ENCODE results near the gene SELP. TPM values are rescaled to one million over a fixed set of nuclear protein-coding genes. Genes with fewer than 3 reads are reported as not detected.

Gene SELP
- polyA plus RNA-seq (2012; rRNA removed) = not detected in 2 replicates
- not detected in 2 replicates for polyA plus RNA-seq (2012; cell fraction: cytosol; rRNA removed)
- not detected in 2 replicates for polyA plus RNA-seq (2012; cell fraction: nucleus; rRNA removed)

GRCh38 chr1:169630006-169630405 lies at the start of gene SELP:
TSS of gene SELP (minus strand) at chr1:169630124. CDS start at chr1:169630074, 50 bp downstream.
- H3K9me2 ChIP-seq = no peaks in the 10 kb centered on the region
- H3F3A ChIP-seq (replicated peaks; ENCODE audit: insufficient read depth) = no peaks in the 10 kb centered on the region
- TF ChIP-seq CHD2 (IDR thresholded peaks at IDR 0.05; ENCODE audit: low read length, partially characterized antibody) (no peak), CTCF (IDR thresholded peaks at IDR 0.05) (no peak), NRF1 (IDR thresholded peaks at IDR 0.05; ENCODE audit: low read depth, low read length) (no peak)
- no peaks in the 10 kb centered on the region for H4K20me1 ChIP-seq (ENCODE audit: insufficient read depth)
- H3K4me3 ChIP-seq (ENCODE audit: low read depth in 2 of 2, low read length in 1 of 2) = no peak within 1 kb of the TSS
- no peaks in the 10 kb centered on the region for H3K4me1 ChIP-seq (ENCODE audit: control insufficient read depth in 1 of 2, insufficient read depth in 2 of 2, low read depth in 1 of 2, low read length in 1 of 2)
- H3K9ac ChIP-seq = no peak within 1 kb of the TSS
- DNase-seq = no peak
- H2AFZ ChIP-seq (ENCODE audit: low read depth) = no peak within 1 kb of the TSS
- 46% methylated on average over 1 of the region's 1 CpG for WGBS (ENCODE audit: low lambda C conversion rate)
- POLR2A ChIA-PET = no interaction called here
- no peak within 1 kb of the TSS for H3K4me2 ChIP-seq
- peaks cover 20% of the 10 kb centered on the region for H3K27me3 ChIP-seq (ENCODE audit: insufficient read depth)
- H3K9me3 ChIP-seq = peaks cover 7% of the 10 kb centered on the region; the same call in 1 of the 2 replicates
- no peaks in the 10 kb centered on the region for H3K79me2 ChIP-seq (ENCODE audit: insufficient read depth)
- no peaks in the 10 kb centered on the region for H3K36me3 ChIP-seq (replicated peaks in 1 of 2; ENCODE audit: control insufficient read depth in 1 of 2, insufficient read depth in 2 of 2, low read length in 1 of 2)
- CTCF ChIA-PET = no interaction called here
- H3K27ac ChIP-seq (ENCODE audit: low read depth in 2 of 2, low read length in 1 of 2) = no peak within 1 kb of the TSS

- no peak overlapping the region for H2AFZ ChIP-seq (ENCODE audit: low read depth)
- ChIA-PET POLR2A (no interaction called here), CTCF (no interaction called here)
- no peaks in the 10 kb centered on the region for H3K79me2 ChIP-seq (ENCODE audit: insufficient read depth)
- no peak overlapping the region for H3K4me2 ChIP-seq
- no peaks in the 10 kb centered on the region for H3K36me3 ChIP-seq (replicated peaks in 1 of 2; ENCODE audit: control insufficient read depth in 1 of 2, insufficient read depth in 2 of 2, low read length in 1 of 2)
- no peaks in the 10 kb centered on the region for H4K20me1 ChIP-seq (ENCODE audit: insufficient read depth)
- TF ChIP-seq RFX5 (IDR thresholded peaks at IDR 0.05; ENCODE audit: low read length) (no peak), IRF3 (IDR thresholded peaks at IDR 0.05; ENCODE audit: low read depth, low read length) (no peak), TAF1 (IDR thresholded peaks at IDR 0.05; ENCODE audit: borderline replicate concordance, low read depth, low read length) (no peak), FOSL2 (IDR thresholded peaks at IDR 0.05; ENCODE audit: borderline replicate concordance, low read depth) (no peak), EZH2phosphoT487 (IDR thresholded peaks at IDR 0.05; ENCODE audit: borderline replicate concordance, low read depth) (no peak), NRF1 (IDR thresholded peaks at IDR 0.05; ENCODE audit: low read depth, low read length) (no peak), FOXM1 (IDR thresholded peaks at IDR 0.05; ENCODE audit: low read depth) (no peak), MAX (IDR thresholded peaks at IDR 0.05; ENCODE audit: low read depth) (no peak), EP300 (IDR thresholded peaks at IDR 0.05; ENCODE audit: borderline replicate concordance in 1 of 2, low read depth in 1 of 2, low read length in 1 of 2) (no peak), JUND (IDR thresholded peaks at IDR 0.05) (no peak), ELF1 (IDR thresholded peaks at IDR 0.05) (no peak), NFIC (IDR thresholded peaks at IDR 0.05; ENCODE audit: borderline replicate concordance) (no peak), YY1 (IDR thresholded peaks at IDR 0.05; ENCODE audit: low read depth) (no peak), USF2 (IDR thresholded peaks at IDR 0.05; ENCODE audit: borderline replicate concordance, low read depth, low read length) (no peak), TEAD4 (IDR thresholded peaks at IDR 0.05; ENCODE audit: borderline replicate concordance, insufficient read depth) (no peak), RXRA (IDR thresholded peaks at IDR 0.05; ENCODE audit: borderline replicate concordance, low read depth) (no peak), GATA2 (CRISPR knock-in tag; IDR thresholded peaks at IDR 0.05) (no peak)
- TF ChIP-seq, protein P1, sequence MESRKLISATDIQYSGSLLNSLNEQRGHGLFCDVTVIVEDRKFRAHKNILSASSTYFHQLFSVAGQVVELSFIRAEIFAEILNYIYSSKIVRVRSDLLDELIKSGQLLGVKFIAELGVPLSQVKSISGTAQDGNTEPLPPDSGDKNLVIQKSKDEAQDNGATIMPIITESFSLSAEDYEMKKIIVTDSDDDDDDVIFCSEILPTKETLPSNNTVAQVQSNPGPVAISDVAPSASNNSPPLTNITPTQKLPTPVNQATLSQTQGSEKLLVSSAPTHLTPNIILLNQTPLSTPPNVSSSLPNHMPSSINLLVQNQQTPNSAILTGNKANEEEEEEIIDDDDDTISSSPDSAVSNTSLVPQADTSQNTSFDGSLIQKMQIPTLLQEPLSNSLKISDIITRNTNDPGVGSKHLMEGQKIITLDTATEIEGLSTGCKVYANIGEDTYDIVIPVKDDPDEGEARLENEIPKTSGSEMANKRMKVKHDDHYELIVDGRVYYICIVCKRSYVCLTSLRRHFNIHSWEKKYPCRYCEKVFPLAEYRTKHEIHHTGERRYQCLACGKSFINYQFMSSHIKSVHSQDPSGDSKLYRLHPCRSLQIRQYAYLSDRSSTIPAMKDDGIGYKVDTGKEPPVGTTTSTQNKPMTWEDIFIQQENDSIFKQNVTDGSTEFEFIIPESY (IDR thresholded peaks at IDR 0.05; ENCODE audit: borderline replicate concordance, low read depth) = no peak
- H3K4me1 ChIP-seq (ENCODE audit: control insufficient read depth in 1 of 2, insufficient read depth in 2 of 2, low read depth in 1 of 2, low read length in 1 of 2) = no peaks in the 10 kb centered on the region
- DNase-seq = no peak
- no peaks in the 10 kb centered on the region for H3K9me3 ChIP-seq
- peaks cover 40% of the 10 kb centered on the region for H3K27me3 ChIP-seq (ENCODE audit: insufficient read depth)
- no peaks in the 10 kb centered on the region for H3K9me2 ChIP-seq
- H3K4me3 ChIP-seq (ENCODE audit: low read depth in 2 of 2, low read length in 1 of 2) = no peak overlapping the region
- no peaks in the 10 kb centered on the region for H3F3A ChIP-seq (replicated peaks; ENCODE audit: insufficient read depth)
- 7% methylated on average over 3 of the region's 3 CpGs for WGBS (ENCODE audit: low lambda C conversion rate)
- no peak overlapping the region for H3K9ac ChIP-seq
- H3K27ac ChIP-seq (ENCODE audit: low read depth in 2 of 2, low read length in 1 of 2) = no peak overlapping the region
Observed at GRCh38 chr1:169679692-169680091, 49.8 kb upstream of the SELP start.

Data from SK-N-SH (cell line).